H1 (cell line): ENCODE measurements around the gene ANKS1B. TPM values are rescaled to one million over a fixed set of nuclear protein-coding genes. Genes with fewer than 3 reads are reported as not detected.

Experiments
- CTCF ChIA-PET: fragments of 300-600 bp; sonication (Branson Sonifier 250); formaldehyde crosslinking; loops from one replicate; lab custom pipeline; 2021; ENCODE audit not compliant: partially characterized antibody; lab: Charles Lee
- POLR2A ChIA-PET: fragments of 300-600 bp; sonication (Branson Sonifier 250); formaldehyde crosslinking; loops from one replicate; lab custom pipeline; 2021; ENCODE audit warnings: inconsistent platforms; ENCODE audit not compliant: partially characterized antibody; lab: Charles Lee
- DNase-seq, 2 experiments: peaks; one replicate each; pipeline versions ENCODE4 v3.0.0 to v3.0.0-alpha.2; 2010 to 2022; ENCODE audit warnings: low spot score in 2 of 2, low read depth in 1 of 2, mixed read lengths in 1 of 2
- FAIRE-seq: peaks from 2 replicates; lab custom pipeline; 2011; peaks lifted over from hg19 to GRCh38; lab: Jason Lieb, UNC
- H2AFZ ChIP-seq: 2 replicates; pipeline ENCODE4 v1.8.1; 2012; ENCODE audit warnings: low read length, inconsistent platforms
- H2AK5ac ChIP-seq: 2 replicates; pipeline ENCODE4 v1.6.1; 2013; ENCODE audit warnings: low read depth, low read length
- H2BK120ac ChIP-seq: replicated peaks from 2 replicates; pipeline ENCODE3; 2013; ENCODE audit warnings: low read depth, low read length, inconsistent platforms
- H2BK12ac ChIP-seq: 2 replicates; pipeline ENCODE4 v1.6.1; 2013; ENCODE audit warnings: low read depth, low read length
- H2BK15ac ChIP-seq: 2 replicates; pipeline ENCODE4 v1.6.1; 2013; ENCODE audit warnings: low read length
- H2BK20ac ChIP-seq: 2 replicates; pipeline ENCODE4 v1.6.1; 2013; ENCODE audit warnings: low read length
- H2BK5ac ChIP-seq: 2 replicates; pipeline ENCODE4 v1.6.1; 2013; ENCODE audit warnings: low read depth, low read length
- H3K14ac ChIP-seq: 2 replicates; pipeline ENCODE4 v1.6.1; 2013; ENCODE audit warnings: inconsistent platforms; ENCODE audit not compliant: insufficient read length
- H3K18ac ChIP-seq: 2 replicates; pipeline ENCODE4 v1.6.1; 2013; ENCODE audit warnings: low read length; ENCODE audit errors: extremely low read depth
- H3K23ac ChIP-seq: 2 replicates; pipeline ENCODE4 v1.6.1; 2013; ENCODE audit warnings: inconsistent platforms; ENCODE audit not compliant: insufficient read length
- H3K23me2 ChIP-seq: 2 replicates; pipeline ENCODE4 v1.6.1; 2013; ENCODE audit warnings: low read depth, low read length
- H3K27ac ChIP-seq: 2 replicates; pipeline ENCODE4 v1.6.1; 2011; ENCODE audit warnings: low read depth, low read length, inconsistent platforms
- H3K27me3 ChIP-seq, 4 experiments: replicated peaks in 1 of 4; 1 replicate in 1 of 4; 2 replicates in 3 of 4; pipeline versions ENCODE4 v1.6.1 to v1.8.1; 2011 to 2013; ENCODE audit warnings: low read length in 3 of 4, mild to moderate bottlenecking in 3 of 4, inconsistent platforms in 2 of 4, mixed read lengths in 2 of 4, moderate library complexity in 1 of 4; ENCODE audit not compliant: control insufficient read depth in 3 of 4, insufficient read depth in 3 of 4; ENCODE audit errors: extremely low read depth in 1 of 4
- H3K36me3 ChIP-seq, 4 experiments: 2 replicates each; pipeline versions ENCODE4 v1.6.1 to v1.8.1; 2011 to 2013; ENCODE audit warnings: mild to moderate bottlenecking in 4 of 4, low read length in 3 of 4, moderate library complexity in 2 of 4, control low read depth in 1 of 4, inconsistent platforms in 1 of 4; ENCODE audit not compliant: insufficient read depth in 4 of 4, control insufficient read depth in 2 of 4
- H3K4ac ChIP-seq: replicated peaks from 2 replicates; pipeline ENCODE3; 2013; ENCODE audit warnings: low read length, low read depth, mixed read lengths, inconsistent platforms; ENCODE audit not compliant: insufficient read length
- H3K4me1 ChIP-seq, 4 experiments: replicated peaks in 1 of 4; 1 replicate in 1 of 4; 2 replicates in 3 of 4; pipeline versions ENCODE4 v1.6.1 to v1.8.1; 2011 to 2013; ENCODE audit warnings: low read length in 3 of 4, inconsistent platforms in 2 of 4, mixed read lengths in 1 of 4; ENCODE audit not compliant: insufficient read depth in 4 of 4, control insufficient read depth in 3 of 4
- H3K4me2 ChIP-seq, 2 experiments: 2 replicates each; pipeline versions ENCODE4 v1.6.1 to v1.8.1; 2011 to 2013; ENCODE audit warnings: low read depth in 2 of 2, low read length in 2 of 2, control low read depth in 1 of 2, inconsistent platforms in 1 of 2, mild to moderate bottlenecking in 1 of 2; ENCODE audit not compliant: insufficient read depth in 1 of 2
- H3K4me3 ChIP-seq, 4 experiments: fragments of 200-600, 300-600 bp in 1 of 4; sonication (generic), shearing (Covaris generic), sonication (Bioruptor Twin) in 1 of 4; 2 replicates each; pipeline versions ENCODE4 v1.5.1 to v1.8.1; 2011 to 2016; ENCODE audit warnings: low read length in 4 of 4, low read depth in 3 of 4, control low read depth in 2 of 4, inconsistent platforms in 2 of 4, mild to moderate bottlenecking in 2 of 4, mixed read lengths in 1 of 4, moderate library complexity in 1 of 4; ENCODE audit not compliant: insufficient read depth in 2 of 4; ENCODE audit errors: extremely low read depth in 1 of 4
- H3K56ac ChIP-seq: replicated peaks from 2 replicates; pipeline ENCODE3; 2013; ENCODE audit warnings: low read depth, mild to moderate bottlenecking, mixed read lengths, low read length, inconsistent platforms; ENCODE audit not compliant: insufficient read length
- H3K79me1 ChIP-seq: 2 replicates; pipeline ENCODE4 v1.6.1; 2013; ENCODE audit warnings: low read depth, low read length, control low read depth
- H3K79me2 ChIP-seq, 2 experiments: 2 replicates each; pipeline versions ENCODE4 v1.6.1 to v1.8.1; 2012 to 2013; ENCODE audit warnings: low read length in 2 of 2, mild to moderate bottlenecking in 2 of 2, inconsistent platforms in 1 of 2; ENCODE audit not compliant: insufficient read depth in 2 of 2, control insufficient read depth in 1 of 2
- H3K9ac ChIP-seq, 4 experiments: replicated peaks in 1 of 4; 1 replicate in 1 of 4; 2 replicates in 3 of 4; pipeline versions ENCODE4 v1.6.1 to v1.8.1; 2011 to 2013; ENCODE audit warnings: low read depth in 3 of 4, low read length in 3 of 4, control low read depth in 2 of 4, mild to moderate bottlenecking in 2 of 4, moderate library complexity in 2 of 4, inconsistent platforms in 1 of 4; ENCODE audit errors: extremely low read depth in 1 of 4
- H3K9me3 ChIP-seq, 2 experiments: 2 replicates each; pipeline versions ENCODE4 v1.6.1 to v1.8.1; 2012 to 2013; ENCODE audit warnings: mild to moderate bottlenecking in 2 of 2, moderate library complexity in 2 of 2, control low read depth in 1 of 2, inconsistent platforms in 1 of 2, low read depth in 1 of 2, low read length in 1 of 2, mixed read lengths in 1 of 2; ENCODE audit not compliant: insufficient read depth in 2 of 2
- H4K20me1 ChIP-seq, 2 experiments: replicated peaks in 1 of 2; 2 replicates each; pipeline versions ENCODE3 to v1.8.1; 2011 to 2013; ENCODE audit warnings: inconsistent platforms in 2 of 2, low read length in 2 of 2, mild to moderate bottlenecking in 1 of 2; ENCODE audit not compliant: insufficient read depth in 2 of 2, control insufficient read depth in 1 of 2
- H4K5ac ChIP-seq: 2 replicates; pipeline ENCODE4 v1.6.1; 2013; ENCODE audit warnings: low read length, low read depth, mixed read lengths, inconsistent platforms; ENCODE audit not compliant: insufficient read length
- H4K8ac ChIP-seq: 2 replicates; pipeline ENCODE4 v1.8.0; 2013; ENCODE audit warnings: mild to moderate bottlenecking, moderate library complexity, low read length, inconsistent platforms; ENCODE audit not compliant: insufficient read depth; ENCODE audit errors: extremely low read depth
- H4K91ac ChIP-seq: replicated peaks from 2 replicates; pipeline ENCODE3; 2013; ENCODE audit warnings: low read length, mixed read lengths, inconsistent platforms; ENCODE audit not compliant: insufficient read length
- ATF2 ChIP-seq: IDR thresholded peaks from 2 replicates; pipeline ENCODE4 v1.6.1; 2012; ENCODE audit warnings: low read length, inconsistent platforms
- POLR2A ChIP-seq, 2 experiments: IDR thresholded peaks; 1 replicate in 1 of 2; 2 replicates in 1 of 2; pipeline ENCODE4 v1.6.1; 2011; ENCODE audit warnings: low read depth in 2 of 2, low read length in 2 of 2, mild to moderate bottlenecking in 2 of 2; ENCODE audit errors: control extremely low read depth in 1 of 2
- POLR2AphosphoS5 ChIP-seq: IDR thresholded peaks from 2 replicates; pipeline ENCODE4 v1.6.1; 2011; ENCODE audit warnings: low read depth, low read length
- POU5F1 ChIP-seq: IDR thresholded peaks from 2 replicates; pipeline ENCODE4 v1.6.1; 2011; ENCODE audit warnings: low read depth, mild to moderate bottlenecking, low read length, moderate library complexity
- SIN3A ChIP-seq, 2 experiments: IDR thresholded peaks in 1 of 2; conservative IDR thresholded peaks in 1 of 2; 2 replicates each; pipeline ENCODE4 v1.6.1; 2011 to 2012; ENCODE audit warnings: low read length in 2 of 2, improper control_type of control experiment in 1 of 2, low read depth in 1 of 2, mild to moderate bottlenecking in 1 of 2
- SP2 ChIP-seq: IDR thresholded peaks from 2 replicates; pipeline ENCODE4 v1.6.1; 2012; ENCODE audit warnings: mild to moderate bottlenecking, low read length, inconsistent platforms
- ZNF274 ChIP-seq: IDR thresholded peaks from 2 replicates; pipeline ENCODE4 v1.7.0; 2012; ENCODE audit warnings: low read length, borderline replicate concordance; ENCODE audit errors: extremely low read depth
- polyA plus RNA-seq, 7 experiments: library from polyadenylated mRNA; depleted of rRNA in 3 of 7; stranded (reverse) in 5 of 7; unstranded in 2 of 7; fragments of >200 nt in 5 of 7; fragments of 200-250 nt in 2 of 7; gene quantifications; 1 replicate in 5 of 7; 2 replicates in 1 of 7; 4 replicates in 1 of 7; pipeline versions ENCODE4 v1.2.1 to v1.2.3, GENCODE V29; 2011 to 2013; ENCODE audit warnings: missing spikeins in 2 of 7, mixed read lengths in 2 of 7
- total RNA-seq: library from RNA; stranded (reverse); fragmentation: NEBNext Ultra II Directional; extraction: Animal tissue kit (Norgen Biotek cat#: 25700); gene quantifications from 2 replicates; pipeline ENCODE4 v1.2.1, GENCODE V29; 2021

ANKS1B gene
- total and polyA plus RNA-seq, 2 of the 8 experiments (the other 6 are each of a cell fraction or from before 2014, with no cell fraction given) = 2.7 to 6.1 TPM

DNA sequence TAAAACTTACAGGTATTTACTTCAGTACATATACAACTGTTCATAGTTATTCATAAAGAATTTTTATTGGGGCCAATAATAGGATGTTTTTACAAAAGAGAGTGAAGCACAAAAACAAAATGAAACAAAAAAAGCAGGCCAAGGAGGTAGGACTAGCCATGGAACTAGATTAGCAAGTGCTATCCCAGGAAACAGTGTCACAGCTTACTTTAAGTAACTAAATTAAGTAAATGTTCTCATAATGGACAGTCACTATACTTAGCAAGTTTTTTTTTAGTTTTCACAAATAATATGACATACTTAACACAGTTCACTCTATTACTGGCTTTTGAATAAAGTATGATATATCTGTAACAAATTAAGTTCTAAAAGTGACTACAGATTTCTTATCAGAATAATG lies 213.1 kb downstream of the ANKS1B start:
- Histone ChIP-seq H4K20me1 (no peaks in the 10 kb centered on the region), H3K79me2 (no peaks in the 10 kb centered on the region), H3K4me3 (no peak overlapping the region)

More for the DNA sequence above, 213.1 kb downstream of the ANKS1B start:
- Histone ChIP-seq H4K5ac (no peak overlapping the region), H2BK5ac (no peak overlapping the region), H2BK15ac (no peak overlapping the region), H2AK5ac (no peak overlapping the region), H3K9me3 (no peaks in the 10 kb centered on the region), H3K4me2 (no peak overlapping the region), H3K36me3 (no peaks in the 10 kb centered on the region), H3K4me1 (no peaks in the 10 kb centered on the region), H3K79me1 (no peaks in the 10 kb centered on the region), H2BK20ac (no peak overlapping the region), H3K27me3 (no peaks in the 10 kb centered on the region), H3K23me2 (no peaks in the 10 kb centered on the region), H3K18ac (no peak overlapping the region), H3K23ac (no peak overlapping the region), H4K91ac (no peak overlapping the region), H3K14ac (no peak overlapping the region), H2AFZ (no peak overlapping the region), H2BK12ac (no peak overlapping the region), H4K8ac (no peak overlapping the region), H3K27ac (no peak overlapping the region), H2BK120ac (no peak overlapping the region), H3K4ac (no peak overlapping the region), H3K56ac (no peak overlapping the region), H3K9ac (no peak overlapping the region)
- DNase-seq (no peak), FAIRE-seq (no peak)
- CTCF ChIA-PET = interaction anchor here (0.6 kb wide), 1 partner anchor 14 kb away, joined by 3 read pairs; no protein-coding TSS in a partner anchor
- TF ChIP-seq SP2 = no peak
- TF ChIP-seq POU5F1 = no peak
- no peak for TF ChIP-seq POLR2AphosphoS5
- no peak for TF ChIP-seq ATF2
- no peak for TF ChIP-seq SIN3A (conservative IDR thresholded peaks at IDR 0.05 in 1 of 2, IDR thresholded peaks at IDR 0.05 in 1 of 2; ENCODE audit: low read depth in 1 of 2, low read length in 2 of 2)
- TF ChIP-seq ZNF274 = no peak
- no peak for TF ChIP-seq POLR2A (IDR thresholded peaks at IDR 0.05; ENCODE audit: control extremely low read depth in 1 of 2, low read depth in 2 of 2, low read length in 2 of 2)
- POLR2A ChIA-PET = no interaction called here
